ENCODE data around the gene CES3.
A peak's percentile ranks its signal among the peaks of the same experiment; 100 is the strongest.
"Not testable (repeated sequence)": the region's sequence is repeated elsewhere in the genome, so short reads cannot be mapped to it uniquely, and the experiment has no call there.

Gene CES3

DNA sequence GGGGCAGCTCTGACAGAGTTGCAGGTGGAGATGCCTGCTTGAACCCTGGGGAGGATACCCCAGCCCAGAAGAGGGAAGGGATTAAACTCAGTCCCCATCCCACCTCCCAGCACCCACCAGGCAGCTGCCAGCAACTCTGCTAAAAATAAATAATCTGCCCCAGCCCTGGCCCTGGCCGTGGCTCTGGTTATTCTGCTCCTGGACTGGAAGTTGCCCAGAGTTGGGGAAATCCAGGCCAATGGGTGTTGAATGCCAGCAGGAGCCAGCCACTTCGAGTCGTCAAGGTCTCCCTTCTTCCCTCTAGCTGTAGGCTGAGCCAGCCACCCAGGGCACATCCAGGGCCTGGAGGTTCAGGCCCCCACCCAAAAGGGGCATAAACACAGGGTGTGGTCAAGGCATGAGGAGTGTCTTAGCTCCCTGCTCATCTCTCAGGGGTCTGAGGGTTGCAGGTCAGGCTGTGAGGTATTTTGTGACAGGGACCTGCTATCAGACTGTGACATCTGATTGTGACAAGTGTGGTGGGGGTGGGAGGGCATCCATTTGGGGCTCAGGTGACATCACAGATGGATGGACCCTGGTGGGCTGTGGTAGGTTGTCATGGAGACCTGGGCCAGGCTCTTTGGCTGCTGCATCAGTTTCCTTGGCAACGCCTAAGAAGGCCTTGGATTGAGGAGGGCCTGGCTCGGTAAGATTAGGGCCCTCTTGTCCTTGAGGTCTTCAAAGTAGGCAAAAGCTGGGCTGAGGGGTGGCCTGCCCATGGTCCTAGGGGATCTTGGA is 34.7 kb upstream of the CES3 start:
- Histone ChIP-seq H4K20me1 (no peaks in the 10 kb centered on the region), H3K9ac (no peak overlapping the region), H3K9me3 (no peaks in the 10 kb centered on the region), H3K4me2 (peak overlapping the region; percentile 90), H3K4me3 (no peak overlapping the region), H3K36me3 (peaks cover 3% of the 10 kb centered on the region; the same call in 1 of the 2 replicates), H3K4me1 (peaks cover 75% of the 10 kb centered on the region), H3K27me3 (peaks cover 34% of the 10 kb centered on the region), H3K27ac (no peak overlapping the region)
- TF ChIP-seq Cebpa-rat (IDR thresholded peaks at IDR 0.05) = no peak

DNA sequence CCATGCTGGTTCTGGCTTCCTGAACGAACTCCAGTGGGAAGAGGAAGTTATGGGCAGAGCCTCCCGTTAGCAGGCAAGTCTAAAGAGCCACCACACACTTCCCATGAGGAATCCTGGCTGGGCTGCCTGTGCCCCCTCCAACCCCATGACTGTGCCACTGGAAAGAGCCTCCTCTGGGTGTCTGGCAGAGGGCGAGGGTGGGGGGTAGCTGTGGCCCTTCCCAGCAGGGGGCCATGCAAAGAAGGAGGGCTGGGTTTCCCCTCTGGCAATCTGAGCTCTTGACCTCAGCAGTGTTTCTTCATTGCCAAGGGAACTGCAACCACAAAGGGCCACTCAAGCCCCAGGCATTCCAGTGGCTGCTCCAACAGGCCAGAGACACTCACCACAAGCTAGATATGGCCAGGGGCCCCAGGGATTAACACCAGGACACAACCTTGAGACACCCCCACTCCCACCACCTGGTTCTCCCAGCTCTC is 34.1 kb upstream of the CES3 start:
- H4K20me1 ChIP-seq = peaks cover 1% of the 10 kb centered on the region
- H3K4me2 ChIP-seq = peak overlapping the region; percentile 90
- peaks cover 10% of the 10 kb centered on the region for H3K36me3 ChIP-seq
- H3K4me1 ChIP-seq = peaks cover 68% of the 10 kb centered on the region
- H3K9ac ChIP-seq = no peak overlapping the region
- peaks cover 34% of the 10 kb centered on the region for H3K27me3 ChIP-seq
- no peak for TF ChIP-seq Cebpa-rat (IDR thresholded peaks at IDR 0.05)
- no peaks in the 10 kb centered on the region for H3K9me3 ChIP-seq
- no peak overlapping the region for H3K4me3 ChIP-seq
- no peak overlapping the region for H3K27ac ChIP-seq

DNA sequence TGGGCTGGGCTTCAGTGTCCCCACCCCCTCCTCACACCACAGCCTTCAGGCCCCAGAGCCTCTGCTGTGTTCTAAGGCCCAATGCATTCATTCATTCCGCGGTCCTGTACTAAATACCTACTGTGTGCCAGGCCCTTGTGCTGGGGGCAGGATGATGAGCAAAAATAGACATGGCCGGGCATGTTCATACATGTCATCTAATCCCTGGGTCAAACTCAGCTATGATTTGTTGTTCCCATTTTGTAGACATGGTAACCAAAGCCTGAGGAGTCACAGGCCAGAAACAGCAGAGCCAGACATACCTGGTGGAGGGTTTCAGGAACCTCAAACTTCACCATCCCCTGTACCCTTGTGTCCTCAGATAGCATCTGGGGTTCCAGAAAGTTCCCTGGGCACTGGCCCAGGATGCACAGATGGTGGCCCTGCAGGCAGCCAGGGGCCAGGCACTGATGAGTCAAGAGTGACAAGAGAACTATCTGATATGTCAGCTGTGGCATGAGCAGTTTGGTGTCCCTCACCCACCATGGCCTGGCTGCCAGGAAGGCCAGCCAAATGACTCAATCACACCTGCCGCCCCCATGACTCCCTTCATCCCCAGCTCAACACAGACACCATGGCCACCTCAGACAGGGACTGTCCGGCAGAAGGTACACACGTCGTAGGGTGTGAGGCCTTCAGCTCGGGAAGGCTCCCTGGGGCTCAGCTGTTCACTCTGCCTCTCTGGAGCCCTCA is 33.0 kb upstream of the CES3 start:
- Histone ChIP-seq H3K4me1 (peaks cover 68% of the 10 kb centered on the region), H4K20me1 (peaks cover 12% of the 10 kb centered on the region), H3K9me3 (no peaks in the 10 kb centered on the region), H3K27ac (no peak overlapping the region), H3K36me3 (peaks cover 18% of the 10 kb centered on the region), H3K4me3 (no peak overlapping the region), H3K9ac (no peak overlapping the region), H3K27me3 (peaks cover 34% of the 10 kb centered on the region), H3K4me2 (peak overlapping the region; percentile 90)
- no peak for TF ChIP-seq Cebpa-rat (IDR thresholded peaks at IDR 0.05)

DNA sequence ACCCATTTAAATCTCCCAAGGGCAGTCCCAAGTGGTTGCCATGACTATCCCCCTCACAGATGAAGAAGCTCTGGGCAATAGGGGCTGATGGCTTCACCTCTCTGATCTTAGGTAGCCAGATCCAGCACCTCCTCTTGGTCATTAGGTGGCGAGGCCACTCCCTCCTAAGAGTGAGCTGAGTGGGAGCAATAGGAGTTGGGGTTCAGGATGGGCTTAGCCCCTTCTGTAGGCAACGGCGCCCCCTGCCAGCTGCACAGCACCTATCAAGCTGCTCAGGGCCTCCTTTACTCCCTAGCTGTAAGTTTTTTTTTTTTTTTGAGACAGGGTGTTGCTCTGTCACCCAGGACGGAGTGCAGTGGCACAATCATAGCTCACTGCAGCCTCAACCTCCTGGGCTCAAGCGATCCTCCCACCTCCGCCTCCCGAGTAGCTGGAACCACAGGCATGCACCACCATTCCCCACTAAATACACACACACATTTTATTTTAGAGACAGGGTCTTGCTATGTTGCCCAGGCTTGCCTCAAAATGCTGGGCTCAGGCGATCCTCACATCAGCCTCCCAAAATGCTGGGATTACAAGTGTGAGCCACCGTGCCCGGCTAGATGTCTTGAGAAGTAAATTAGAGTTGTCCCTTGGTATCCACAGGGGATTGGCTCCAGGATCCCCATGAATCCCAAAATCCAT is 32.2 kb upstream of the CES3 start:
- Histone ChIP-seq H3K9ac (no peak overlapping the region), H3K4me1 (peaks cover 67% of the 10 kb centered on the region), H3K4me3 (no peak overlapping the region), H3K9me3 (no peaks in the 10 kb centered on the region), H3K27me3 (peaks cover 34% of the 10 kb centered on the region), H3K27ac (no peak overlapping the region), H3K4me2 (no peak overlapping the region; the same call in 1 of the 2 replicates), H4K20me1 (peaks cover 20% of the 10 kb centered on the region), H3K36me3 (peaks cover 18% of the 10 kb centered on the region)
- TF ChIP-seq Cebpa-rat (IDR thresholded peaks at IDR 0.05) = no peak

DNA sequence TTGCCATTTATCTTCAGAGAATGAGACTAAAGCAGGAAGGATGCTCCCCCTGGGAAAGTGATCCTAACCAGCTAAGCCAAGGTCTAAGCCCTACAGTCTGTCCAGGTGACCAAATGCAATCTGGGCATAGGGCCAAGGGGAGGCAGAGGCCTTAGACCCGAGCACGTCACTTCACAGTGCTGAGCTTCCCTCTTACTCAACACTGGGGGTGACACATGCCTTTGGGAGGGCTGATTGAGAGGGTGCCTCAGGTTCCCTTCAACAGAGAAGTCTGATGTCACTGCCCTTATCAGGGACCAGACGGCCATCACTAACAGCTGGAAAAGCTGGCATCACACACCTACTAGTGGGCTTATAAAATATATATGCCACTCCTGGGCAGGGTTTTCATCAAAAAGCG is 30.9 kb upstream of the CES3 start:
- Histone ChIP-seq H3K4me1 (peaks cover 56% of the 10 kb centered on the region), H3K9ac (no peak overlapping the region), H3K36me3 (peaks cover 18% of the 10 kb centered on the region), H3K9me3 (no peaks in the 10 kb centered on the region), H4K20me1 (peaks cover 21% of the 10 kb centered on the region), H3K27ac (no peak overlapping the region), H3K4me3 (no peak overlapping the region), H3K27me3 (peaks cover 21% of the 10 kb centered on the region), H3K4me2 (no peak overlapping the region)
- TF ChIP-seq Cebpa-rat (IDR thresholded peaks at IDR 0.05) = no peak

DNA sequence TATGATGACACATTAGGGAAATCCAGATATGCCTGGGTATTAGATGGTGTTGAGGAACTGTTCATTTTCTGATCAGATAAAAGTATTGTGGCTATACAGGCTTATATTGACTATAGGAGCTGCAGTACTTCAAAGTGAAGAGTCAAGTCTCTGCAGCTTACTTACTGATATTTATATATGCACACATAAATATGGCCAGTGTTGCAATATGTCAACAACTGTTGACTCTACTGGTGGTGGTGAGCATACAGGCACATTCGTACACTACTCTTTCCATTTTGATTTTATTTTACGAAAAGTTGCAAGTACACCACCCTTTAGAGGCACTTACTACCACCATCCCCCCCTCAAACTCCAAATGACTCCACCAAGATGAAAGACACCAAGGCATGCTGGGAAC is 29.4 kb upstream of the CES3 start:
- Histone ChIP-seq H3K27ac (no peak overlapping the region), H3K36me3 (peaks cover 24% of the 10 kb centered on the region), H4K20me1 (peaks cover 36% of the 10 kb centered on the region), H3K27me3 (peaks cover 6% of the 10 kb centered on the region), H3K4me2 (no peak overlapping the region), H3K4me1 (peaks cover 56% of the 10 kb centered on the region), H3K9me3 (no peaks in the 10 kb centered on the region), H3K4me3 (no peak overlapping the region), H3K9ac (no peak overlapping the region)
- TF ChIP-seq Cebpa-rat (IDR thresholded peaks at IDR 0.05) = no peak

DNA sequence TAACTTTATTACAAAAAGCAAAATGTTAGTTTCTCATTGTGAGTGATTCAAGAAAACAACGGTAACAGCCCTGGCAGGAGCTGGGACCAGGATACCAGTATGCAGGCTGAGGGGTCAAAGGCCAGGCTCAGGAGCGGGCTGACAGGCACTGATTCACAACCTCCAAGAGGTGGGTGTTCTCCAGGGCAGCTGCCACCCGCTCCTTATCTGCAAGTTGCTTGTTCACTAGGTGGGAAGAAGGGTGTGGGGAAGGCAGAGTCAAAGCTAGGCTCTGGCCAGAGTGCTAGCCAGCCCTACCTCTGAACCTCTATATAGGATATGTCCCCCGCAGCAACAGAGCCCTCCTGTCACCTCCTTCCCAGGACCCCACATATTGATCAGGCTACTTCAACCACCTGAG is 29.0 kb upstream of the CES3 start:
- Histone ChIP-seq H3K36me3 (peaks cover 28% of the 10 kb centered on the region), H3K27me3 (peaks cover 2% of the 10 kb centered on the region; the same call in 1 of the 2 replicates), H4K20me1 (peaks cover 40% of the 10 kb centered on the region), H3K4me3 (no peak overlapping the region), H3K9me3 (no peaks in the 10 kb centered on the region), H3K9ac (no peak overlapping the region), H3K27ac (no peak overlapping the region), H3K4me2 (peak overlapping the region; percentile 99; the same call in 1 of the 2 replicates), H3K4me1 (peaks cover 56% of the 10 kb centered on the region)
- TF ChIP-seq Cebpa-rat (IDR thresholded peaks at IDR 0.05) = no peak

DNA sequence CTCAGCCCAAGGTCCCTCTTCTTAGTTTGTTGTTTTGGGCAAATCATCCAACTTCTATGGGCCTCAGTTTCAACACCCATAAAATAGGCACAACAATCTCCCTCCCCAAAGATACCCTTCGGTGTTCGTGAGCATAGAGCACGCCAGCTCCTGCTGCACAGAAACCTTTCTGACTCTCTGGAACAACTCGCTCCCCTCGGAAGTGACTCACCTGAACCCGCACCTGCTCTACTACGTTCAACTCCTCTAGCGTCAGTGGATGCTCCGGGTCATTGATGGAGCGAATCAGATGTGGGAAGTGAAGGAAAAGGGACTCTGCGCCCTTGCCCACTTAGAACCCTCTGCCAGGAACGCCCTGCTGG is 27.3 kb upstream of the CES3 start:
- H3K27ac ChIP-seq = peak overlapping the region; percentile 97

DNA sequence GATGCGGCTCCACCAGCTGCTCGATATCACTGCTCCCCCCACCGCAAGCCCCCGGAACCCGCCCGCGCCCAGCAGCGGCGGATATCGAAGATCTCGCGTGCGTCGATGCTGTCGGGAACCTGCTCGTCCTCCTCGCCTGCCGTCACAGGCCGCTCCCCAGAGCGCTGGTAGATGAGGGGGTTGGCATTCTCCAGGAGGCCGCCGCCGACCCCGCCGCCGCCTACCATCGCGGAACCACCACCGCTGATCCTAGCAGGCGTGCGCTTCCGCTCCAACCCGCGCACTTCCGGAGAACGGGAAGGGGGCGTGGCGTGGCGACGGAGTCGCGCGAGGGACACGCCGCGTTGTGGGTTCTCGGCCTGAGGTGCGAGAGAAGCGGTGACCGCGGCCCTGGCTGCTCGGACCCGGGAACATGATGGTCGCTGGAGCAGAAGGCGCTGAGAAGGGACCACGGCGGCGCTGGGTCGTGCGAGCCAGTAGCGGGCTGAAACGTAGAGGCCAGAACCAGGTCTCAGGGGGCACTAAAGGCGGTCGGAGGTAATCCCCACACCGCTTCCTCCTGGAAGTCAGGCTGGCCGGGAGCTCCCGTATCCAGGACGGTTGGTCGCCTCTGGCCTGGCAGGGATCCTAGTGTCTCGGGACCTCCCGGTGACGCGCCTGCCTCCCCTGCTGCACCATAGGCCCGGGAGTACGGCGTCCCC is 26.8 kb upstream of the CES3 start, which contains the start of gene CIAO2B:
Gene CIAO2B (minus strand): TSS at position 265 of the 701 bp plus-strand sequence. CDS start 38 bp downstream, at position 227.
- peak within 1 kb of the TSS; percentile 99 for H3K4me2 ChIP-seq
- H3K36me3 ChIP-seq = peaks cover 50% of the 10 kb centered on the region
- no peaks in the 10 kb centered on the region for H3K27me3 ChIP-seq
- H3K9me3 ChIP-seq = no peaks in the 10 kb centered on the region
- peaks cover 62% of the 10 kb centered on the region for H4K20me1 ChIP-seq
- peaks cover 49% of the 10 kb centered on the region for H3K4me1 ChIP-seq
- peak within 1 kb of the TSS; percentile 99 for H3K4me3 ChIP-seq
- H3K9ac ChIP-seq = peak within 1 kb of the TSS; percentile 97
- TF ChIP-seq Cebpa-rat (IDR thresholded peaks at IDR 0.05) = no peak
- peak within 1 kb of the TSS; percentile 97 for H3K27ac ChIP-seq

More for the DNA sequence above, 27.3 kb upstream of the CES3 start:
- peak overlapping the region; percentile 97 for H3K9ac ChIP-seq
- peaks cover 57% of the 10 kb centered on the region for H4K20me1 ChIP-seq
- no peaks in the 10 kb centered on the region for H3K9me3 ChIP-seq
- peak overlapping the region; percentile 99 for H3K4me2 ChIP-seq
- TF ChIP-seq Cebpa-rat (IDR thresholded peaks at IDR 0.05) = no peak
- peak overlapping the region; percentile 99 for H3K4me3 ChIP-seq
- peaks cover 49% of the 10 kb centered on the region for H3K4me1 ChIP-seq
- H3K27me3 ChIP-seq = no peaks in the 10 kb centered on the region
- H3K36me3 ChIP-seq = peaks cover 45% of the 10 kb centered on the region

DNA sequence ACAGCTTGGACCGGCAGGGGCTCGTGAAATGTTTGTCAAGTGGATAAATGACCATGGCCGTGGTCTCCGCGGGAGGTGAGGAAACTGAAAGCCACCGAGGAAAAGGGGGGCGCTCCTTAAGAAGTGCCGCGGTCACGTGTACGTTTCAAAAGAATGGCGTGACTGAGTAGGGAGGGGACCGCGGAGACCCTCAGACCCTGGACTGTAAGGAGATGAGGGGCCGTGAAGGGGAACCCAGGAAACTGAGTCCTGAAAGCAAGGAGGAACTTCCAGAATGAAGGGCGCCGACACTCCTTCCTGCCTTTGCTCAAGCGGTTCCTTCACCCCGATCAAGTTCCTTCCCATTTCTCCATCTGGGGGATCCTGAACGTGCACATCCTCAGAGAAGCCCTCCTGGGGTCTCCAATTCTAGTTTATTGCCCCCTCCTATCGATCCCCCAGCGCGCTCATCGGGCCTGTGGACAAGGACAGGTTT is 26.2 kb upstream of the CES3 start:
- Histone ChIP-seq H4K20me1 (peaks cover 68% of the 10 kb centered on the region), H3K27ac (peak overlapping the region; percentile 97)

More for the DNA sequence above, 26.2 kb upstream of the CES3 start:
- H3K4me3 ChIP-seq = peak overlapping the region; percentile 99
- H3K4me2 ChIP-seq = peak overlapping the region; percentile 99
- H3K36me3 ChIP-seq = peaks cover 56% of the 10 kb centered on the region
- peak overlapping the region; percentile 97 for H3K9ac ChIP-seq
- H3K9me3 ChIP-seq, H3K27me3 ChIP-seq: not testable (repeated sequence)
- peaks cover 49% of the 10 kb centered on the region for H3K4me1 ChIP-seq
